SIG-M5 (cell line): ENCODE results near the gene RDH5.

ENCODE experiments used
- DNase-seq: peaks from one replicate; lab custom pipeline; 2025; lab: John Stamatoyannopoulos, UW

The RDH5 gene

DNA sequence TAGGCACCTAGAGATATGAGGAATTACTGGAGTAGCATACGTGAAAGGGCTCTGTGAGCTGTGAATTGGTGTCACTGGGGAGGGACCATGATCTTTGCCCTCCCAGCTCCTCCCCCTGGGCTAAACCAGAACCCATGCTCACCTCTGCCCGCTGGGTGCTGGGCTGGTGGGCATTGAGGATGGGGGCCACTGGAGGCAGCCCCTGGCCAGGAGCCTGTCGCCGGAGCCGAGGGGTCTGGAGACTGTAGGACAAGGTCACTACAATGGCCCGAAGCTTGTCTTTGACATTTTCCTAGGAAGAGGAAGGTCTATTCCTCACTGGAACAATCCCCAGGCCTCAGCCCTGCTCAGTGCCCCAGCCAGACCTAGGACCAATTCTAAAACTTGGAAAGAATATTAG lies 24.1 kb upstream of the RDH5 start:
- DNase-seq = no peak

GRCh38 chr12:55696796-55697462 lies 23.3 kb upstream of the RDH5 start:
- no peak for DNase-seq

DNA sequence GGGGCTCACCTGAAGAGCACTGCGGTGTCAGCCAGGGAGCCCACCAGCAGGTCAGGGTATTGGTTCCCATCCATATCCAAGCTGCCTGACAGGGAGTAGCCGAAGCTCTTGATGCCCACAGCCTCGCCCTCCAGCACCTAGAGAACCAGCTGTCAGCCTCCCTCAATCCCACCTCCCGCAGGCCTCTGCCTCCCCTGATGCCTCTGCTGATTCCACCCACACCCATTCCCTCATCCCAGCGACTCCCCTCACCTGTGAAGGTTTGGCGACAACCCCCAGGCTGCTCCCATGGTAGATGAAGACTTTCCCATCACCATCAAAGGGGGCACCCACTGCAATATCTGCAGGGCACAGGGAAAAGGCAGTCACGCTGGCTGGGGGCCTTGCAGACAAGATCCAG lies 22.5 kb upstream of the RDH5 start:
- DNase-seq = no peak

DNA sequence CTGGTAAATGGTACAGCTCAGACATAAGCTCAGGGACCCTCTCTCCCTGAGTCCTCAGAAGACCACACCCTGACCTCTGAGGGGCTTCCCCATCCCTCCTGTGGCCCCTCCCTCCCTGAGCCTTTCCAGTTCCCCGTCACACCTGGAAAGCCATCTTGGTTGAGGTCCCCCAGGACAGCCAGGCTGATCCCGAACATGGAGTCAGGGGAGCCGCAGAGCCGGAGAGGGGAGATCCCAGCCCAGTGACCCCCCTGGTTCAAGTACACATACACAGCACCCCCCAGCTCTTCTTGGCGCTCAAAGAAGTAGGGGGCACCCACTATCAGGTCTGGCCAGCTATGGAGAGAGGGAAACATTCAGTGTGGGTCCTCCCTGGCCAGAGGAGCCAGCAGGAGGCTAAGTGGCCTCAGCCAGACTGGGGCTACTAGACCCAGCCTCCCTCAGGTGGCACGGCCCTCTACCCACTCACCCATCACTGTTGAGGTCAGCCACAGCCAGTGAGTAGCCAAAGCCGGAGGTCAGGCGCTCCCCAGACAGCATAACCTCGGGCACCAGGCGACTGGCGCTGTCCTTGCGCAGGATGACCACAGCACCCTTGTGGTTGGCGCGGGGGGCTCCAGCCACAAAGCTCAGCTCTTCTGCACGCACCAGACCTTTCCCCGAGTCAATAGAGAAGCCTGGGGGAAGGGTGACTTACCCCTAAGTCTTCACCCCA lies 21.8 kb upstream of the RDH5 start:
- DNase-seq = no peak

DNA sequence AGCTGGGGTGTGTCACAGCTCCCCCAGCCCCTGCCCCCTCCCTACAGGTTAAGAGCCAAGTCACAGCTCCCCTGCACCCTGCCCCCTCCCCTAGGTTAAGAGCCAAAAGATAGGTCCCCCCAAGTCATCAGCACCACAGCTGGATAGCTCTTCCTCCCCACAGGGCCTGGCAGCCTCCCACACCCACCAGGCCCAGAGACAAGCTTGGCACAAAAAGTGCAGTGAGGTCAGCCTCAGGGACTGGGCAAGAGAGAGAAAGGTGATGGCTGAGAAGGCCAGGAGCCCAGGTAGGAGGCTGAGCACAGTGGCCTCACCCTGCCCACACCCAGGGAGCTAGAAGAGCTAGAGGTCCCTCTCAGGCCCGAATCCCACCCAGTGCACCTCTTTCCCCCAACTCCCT lies 21.2 kb upstream of the RDH5 start:
- DNase-seq = no peak

DNA sequence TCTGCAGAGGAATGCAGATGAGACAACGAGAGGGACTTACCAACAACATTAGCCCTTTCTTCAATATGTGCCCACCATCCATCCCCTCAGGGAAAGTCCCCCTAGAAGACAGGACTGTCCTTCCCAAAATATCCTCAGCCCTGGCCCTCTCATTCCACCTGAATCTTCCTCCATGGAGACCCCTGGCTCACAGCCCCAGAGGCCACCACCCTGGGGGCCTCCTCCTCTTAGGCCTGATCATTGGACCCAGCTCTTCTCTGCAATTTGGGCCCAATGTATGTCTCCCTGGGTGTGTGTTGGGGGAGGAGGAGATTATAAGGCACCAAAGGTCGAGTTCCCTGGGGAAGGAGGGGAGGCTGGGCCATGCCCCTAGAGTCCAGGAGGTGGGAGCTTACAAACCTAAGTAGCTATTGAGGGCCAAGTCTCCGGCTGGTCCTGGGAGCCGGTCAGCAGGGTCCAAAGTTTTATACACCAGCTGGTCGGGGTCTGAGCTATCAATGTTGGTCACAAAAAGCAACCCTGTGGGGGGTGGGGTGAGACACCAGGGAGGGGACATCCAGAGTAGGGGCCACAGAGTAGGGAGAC lies 20.6 kb upstream of the RDH5 start:
- no peak for DNase-seq

DNA sequence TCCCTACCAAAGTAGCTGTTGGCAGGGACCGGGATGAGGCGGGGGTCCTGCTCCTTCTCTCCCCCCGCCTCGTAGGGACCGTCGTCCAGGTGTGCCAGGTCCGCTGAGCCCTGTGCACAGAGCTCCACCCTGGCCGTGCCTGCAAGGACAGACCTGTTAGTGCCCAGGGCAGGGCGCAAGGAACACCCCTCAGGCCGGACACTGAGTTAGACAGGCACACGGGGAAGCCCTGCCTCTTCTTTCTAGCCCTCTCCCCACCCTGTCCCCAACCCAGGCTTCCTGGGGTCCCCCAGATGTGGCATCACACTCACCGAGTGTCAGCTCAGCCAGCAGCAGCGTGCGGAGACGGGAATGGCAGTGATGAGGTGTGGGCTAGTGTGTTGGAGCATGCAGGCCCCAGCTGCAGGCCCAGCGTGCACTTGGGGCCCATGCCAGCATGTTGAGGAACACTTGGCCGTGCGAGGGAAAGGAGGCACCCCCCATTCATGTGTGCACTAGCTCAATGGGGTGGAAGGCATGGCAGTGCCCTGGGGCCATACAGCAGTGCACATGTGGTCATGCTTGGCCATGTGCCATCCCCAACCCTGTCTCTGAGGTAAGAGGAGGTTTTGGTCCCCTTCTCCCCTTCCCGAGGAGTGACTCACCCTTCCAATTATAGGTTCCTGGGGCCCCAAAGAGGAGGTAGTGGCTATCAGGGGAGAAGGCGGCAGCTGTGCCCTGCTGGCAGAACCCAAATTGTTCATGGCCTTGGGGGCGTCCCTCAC lies 19.8 kb upstream of the RDH5 start:
- DNase-seq = peak; percentile 39

- no peak for DNase-seq
These were observed 17.3 kb upstream of the RDH5 start for GRCh38 chr12:55702861-55703260.

DNA sequence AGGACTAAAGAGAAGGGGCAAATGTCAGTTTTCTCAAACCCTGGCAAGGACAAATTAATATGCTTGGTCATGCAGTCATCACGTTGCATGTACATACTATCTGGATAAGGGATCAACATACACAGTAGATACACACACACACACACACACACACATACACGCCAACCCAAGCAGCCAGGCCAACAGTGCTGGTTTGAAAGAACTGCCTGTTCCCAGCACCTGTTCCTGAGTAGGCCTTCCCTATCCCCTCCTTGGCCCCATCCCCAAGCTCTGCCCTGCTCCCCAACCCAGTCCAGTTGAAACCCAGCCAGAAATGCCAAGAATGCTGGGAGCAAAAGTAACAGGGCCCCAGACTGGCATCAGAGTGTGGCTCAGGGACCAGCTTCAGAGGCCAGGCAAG lies 16.9 kb upstream of the RDH5 start:
- DNase-seq = no peak

DNA sequence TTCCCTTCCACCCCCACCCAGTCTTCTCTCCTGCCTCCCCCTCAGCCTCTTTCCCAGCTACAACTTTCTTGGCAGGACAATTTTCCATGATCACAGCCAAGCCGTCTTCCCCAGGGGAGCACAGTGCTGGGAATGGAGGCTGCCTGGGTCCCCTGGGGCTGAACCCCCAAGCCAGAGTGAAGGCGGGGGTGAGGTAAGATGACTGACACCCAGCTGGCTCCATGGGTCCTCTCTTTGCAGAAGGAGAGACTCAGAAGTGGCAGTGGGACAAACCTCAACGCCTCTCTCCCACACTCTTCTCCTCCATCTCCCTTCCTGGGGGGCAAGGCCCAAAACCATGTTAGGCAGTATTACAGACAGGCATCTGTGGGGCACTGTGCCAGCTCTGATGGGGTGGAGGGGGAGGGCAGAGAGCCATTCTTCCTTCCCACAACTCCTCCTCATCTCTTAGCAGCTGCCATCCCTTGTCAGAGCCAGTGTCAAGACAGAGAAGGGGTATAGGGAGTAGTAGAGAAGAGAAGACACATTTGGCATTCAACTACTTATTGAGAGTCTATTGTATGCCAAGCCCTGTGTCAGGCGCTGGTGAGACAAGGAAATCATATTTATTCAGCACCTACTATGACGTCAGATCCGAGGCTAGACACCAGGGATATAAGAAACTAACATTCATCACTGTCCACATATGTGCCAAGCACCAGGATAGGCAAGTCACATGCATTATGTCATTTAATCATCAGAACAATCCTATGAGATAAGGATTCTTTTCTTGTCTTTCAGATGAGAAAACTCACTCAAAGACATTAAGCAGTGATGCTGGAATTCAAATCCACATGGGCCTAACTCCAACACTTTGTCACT lies 16.1 kb upstream of the RDH5 start:
- DNase-seq = no peak

DNA sequence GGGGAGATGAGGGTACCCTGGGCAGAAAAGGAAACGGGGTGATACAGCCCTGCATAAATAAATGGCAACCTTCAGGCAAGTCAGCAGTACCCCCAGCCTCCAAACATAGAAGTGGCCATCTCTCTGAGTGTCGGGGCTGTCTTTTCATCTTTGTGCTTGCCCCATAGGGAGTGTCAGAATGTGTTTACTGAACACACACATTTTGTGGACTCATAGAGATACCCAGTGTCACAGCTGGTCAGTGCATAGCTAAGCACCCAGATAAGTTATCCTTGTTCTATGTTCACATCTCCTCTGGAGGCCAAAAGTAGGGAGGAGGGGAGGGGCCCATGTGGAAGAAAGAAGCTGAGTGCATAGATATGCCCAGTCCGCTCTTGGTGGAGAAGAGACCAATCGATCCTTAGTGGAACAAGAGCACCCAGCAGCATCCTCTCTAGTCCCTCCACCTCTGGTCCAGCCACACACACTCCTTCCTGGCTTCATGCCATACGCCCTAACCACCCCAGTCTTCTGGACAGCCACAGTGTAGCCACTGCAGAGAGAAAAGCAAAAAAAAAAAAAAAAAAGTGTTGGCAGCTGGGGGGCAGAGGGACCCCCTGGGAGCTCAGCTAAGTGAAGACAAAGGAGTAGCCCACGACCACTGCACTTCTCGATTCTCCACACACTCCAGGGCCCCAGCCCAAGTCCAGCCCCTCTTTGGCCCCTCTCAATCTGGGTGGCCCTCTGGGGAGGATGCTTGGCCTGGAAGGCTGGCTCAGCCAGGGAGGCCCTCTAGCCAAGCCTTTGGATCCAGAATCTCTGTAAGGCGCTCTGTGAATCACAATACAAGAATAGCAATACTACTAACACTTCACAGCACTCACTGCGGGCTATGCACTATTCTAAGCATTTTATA lies 15.1 kb upstream of the RDH5 start:
- no peak for DNase-seq

- no peak for DNase-seq
These were observed 14.3 kb upstream of the RDH5 start for GRCh38 chr12:55705782-55706402.

- DNase-seq = no peak
These were observed 13.5 kb upstream of the RDH5 start for GRCh38 chr12:55706568-55707218.

DNA sequence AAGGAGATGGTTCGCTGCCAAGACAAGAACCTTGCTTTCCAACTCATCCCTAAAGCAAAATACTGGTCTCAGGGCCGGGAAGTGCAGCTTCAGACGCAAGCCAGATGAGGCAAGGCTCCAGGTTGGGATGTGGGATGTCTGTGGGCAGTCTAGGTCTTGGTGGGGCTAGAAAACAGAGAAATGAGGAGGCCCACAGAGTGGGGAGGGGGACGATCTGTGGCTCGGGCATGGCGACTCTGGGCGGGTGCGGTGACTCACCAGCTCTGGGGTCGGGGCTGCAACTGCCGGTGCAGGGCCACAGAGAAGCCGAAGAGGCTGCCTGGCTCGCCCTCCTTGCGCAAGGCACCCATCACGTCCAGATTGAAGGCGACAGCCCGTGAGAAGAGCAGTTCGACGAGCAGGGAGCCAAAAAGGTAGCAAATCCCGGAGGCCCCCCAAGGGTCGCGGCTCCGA lies 12.9 kb upstream of the RDH5 start:
- no peak for DNase-seq

GRCh38 chr12:55707841-55708694 lies 12.1 kb upstream of the RDH5 start, which contains the start of gene ITGA7:
TSS of gene ITGA7 (minus strand) at chr12:55707904. CDS start at chr12:55707682, 222 bp downstream.
- DNase-seq = no peak

GRCh38 chr12:55708695-55709233 lies 11.4 kb upstream of the RDH5 start:
- DNase-seq = no peak

GRCh38 chr12:55711786-55712553 lies 8.2 kb upstream of the RDH5 start:
- DNase-seq = no peak
